ENCODE data around the gene PRCD.
"Not testable (repeated sequence)": the region's sequence is repeated elsewhere in the genome, so short reads cannot be mapped to it uniquely, and the experiment has no call there.

PRCD gene

GRCh38 chr17:76528528-76529223, 11.2 kb upstream of the PRCD start:
- DNase-seq, result no peak

GRCh38 chr17:76529224-76530094, 10.4 kb upstream of the PRCD start:
- DNase-seq, result peak; percentile 76

GRCh38 chr17:76530095-76530723, 9.6 kb upstream of the PRCD start:
- no peak for DNase-seq

GRCh38 chr17:76530811-76531485, 8.9 kb upstream of the PRCD start:
- no peak for DNase-seq

- DNase-seq, result no peak
These were observed 8.3 kb upstream of the PRCD start for GRCh38 chr17:76531486-76532038.

- DNase-seq, result no peak
These were observed 7.7 kb upstream of the PRCD start for GRCh38 chr17:76532072-76532651.

GRCh38 chr17:76533640-76534359, 6.0 kb upstream of the PRCD start:
- not testable (repeated sequence) for DNase-seq

GRCh38 chr17:76534831-76535732, 4.8 kb upstream of the PRCD start:
- no peak for DNase-seq

GRCh38 chr17:76535788-76536510, 3.9 kb upstream of the PRCD start:
- DNase-seq, result no peak

- no peak for DNase-seq
These were observed 3.1 kb upstream of the PRCD start for GRCh38 chr17:76536511-76537287.

GRCh38 chr17:76537288-76537577, 2.6 kb upstream of the PRCD start:
- DNase-seq, result no peak

GRCh38 chr17:76537578-76538280, 2.1 kb upstream of the PRCD start, which contains the start of gene CYGB:
CYGB (minus strand) TSS chr17:76537709; CDS start chr17:76537542, 167 bp downstream.
- DNase-seq, result no peak

GRCh38 chr17:76538281-76538931, 1.4 kb upstream of the PRCD start:
- DNase-seq, result no peak

- no peak for DNase-seq
These were observed 788 bp upstream of the PRCD start for GRCh38 chr17:76538941-76539570.

- peak; percentile 93 for DNase-seq
These were observed 797 bp downstream of the PRCD start for GRCh38 chr17:76540381-76541300.

GRCh38 chr17:76541739-76542454, 2.1 kb downstream of the PRCD start:
- no peak for DNase-seq

Data from fibroblast of skin of right quadriceps (primary cell).